Gastrocnemius medialis (tissue), 4 donors: Measurements from ENCODE around the gene HAT1. TPM values are rescaled to one million over a fixed set of nuclear protein-coding genes. Genes with fewer than 3 reads are reported as not detected.
"Not testable (repeated sequence)": the region's sequence is repeated elsewhere in the genome, so short reads cannot be mapped to it uniquely, and the experiment has no call there.

ENCODE experiments used
- ATAC-seq, 2 donors: fragments of 150-250 bp; one replicate each; pipeline ENCODE4 v1.9.1; 2016
- DNase-seq, 2 donors: peaks; one replicate each; pipeline ENCODE4 v3.0.0-alpha.2; 2019
- H3K27ac ChIP-seq, 4 donors: fragments of 200-600 bp; sonication (generic); 1 replicate in 1 of 4; 2 replicates in 3 of 4; pipeline ENCODE4 v1.5.1; 2016 to 2018; ENCODE audit warnings: mild to moderate bottlenecking in 2 of 4, moderate library complexity in 1 of 4
- H3K27me3 ChIP-seq, 3 donors: fragments of 200-600 bp; sonication (generic) in 2 of 3; 1 replicate in 1 of 3; 2 replicates in 2 of 3; pipeline versions ENCODE4 v1.5.1 to v1.6.0; 2016 to 2019; ENCODE audit warnings: mild to moderate bottlenecking in 1 of 3, moderate library complexity in 1 of 3
- H3K36me3 ChIP-seq, 2 donors: fragments of 200-600 bp; sonication (generic) in 1 of 2; one replicate each; pipeline ENCODE4 v1.5.1; 2017 to 2018
- H3K4me1 ChIP-seq, 2 donors: fragments of 200-600 bp; sonication (generic) in 1 of 2; one replicate each; pipeline ENCODE4 v1.5.1; 2016 to 2017; ENCODE audit warnings: mild to moderate bottlenecking in 2 of 2
- H3K4me3 ChIP-seq, 4 donors: fragments of 200-600 bp; sonication (generic) in 3 of 4; 1 replicate in 1 of 4; 2 replicates in 3 of 4; pipeline ENCODE4 v1.5.1; 2016 to 2019; ENCODE audit warnings: mild to moderate bottlenecking in 2 of 4
- H3K9me3 ChIP-seq, 3 donors: fragments of 200-600 bp; sonication (generic) in 2 of 3; 1 replicate in 1 of 3; 2 replicates in 2 of 3; pipeline ENCODE4 v1.5.1; 2016 to 2019
- POLR2A ChIP-seq, 2 donors: fragments of 450-650 bp; IDR thresholded peaks; one replicate each; pipeline ENCODE4 v1.6.1; 2017; ENCODE audit warnings: antibody characterized with exemption in 2 of 2, mild to moderate bottlenecking in 2 of 2, moderate library complexity in 2 of 2
- in situ Hi-C, 4 donors: fragments of 200-750 bp; cut with MboI; loops; one replicate each; pipeline versions ENCODE4 v1.15.0 to v1.8.0; 2017; ENCODE audit warnings: low sequenced_read_pairs in 4 of 4
- intact Hi-C: fragments of 100-400 bp; cut with DNase I; formaldehyde crosslinking; loops from one replicate; pipeline ENCODE4 v1.15.1; 2023; ENCODE audit warnings: low total_unique reads
- total RNA-seq, 4 donors: library from RNA; depleted of rRNA; stranded (reverse); fragments of >200 nt; gene quantifications; one replicate each; pipeline versions ENCODE4 v1.1.0 to v1.2.3, GENCODE V29; 2016
- TF ChIP-seq, protein P1 (sequence below), 5 experiments: fragments of 450-650 bp in 3 of 5; fragments of 200-600 bp in 2 of 5; sonication (generic) in 2 of 5; IDR thresholded peaks in 4 of 5; conservative IDR thresholded peaks in 1 of 5; 1 replicate in 4 of 5; 2 replicates in 1 of 5; pipeline ENCODE4 v1.5.1; 2016 to 2019; ENCODE audit warnings: antibody characterized with exemption in 5 of 5, mild to moderate bottlenecking in 3 of 5, moderate library complexity in 3 of 5

The HAT1 gene
- total RNA-seq, 4 donors from 2014 or later = 30.6 to 61.9 (median 50.0) TPM

DNA sequence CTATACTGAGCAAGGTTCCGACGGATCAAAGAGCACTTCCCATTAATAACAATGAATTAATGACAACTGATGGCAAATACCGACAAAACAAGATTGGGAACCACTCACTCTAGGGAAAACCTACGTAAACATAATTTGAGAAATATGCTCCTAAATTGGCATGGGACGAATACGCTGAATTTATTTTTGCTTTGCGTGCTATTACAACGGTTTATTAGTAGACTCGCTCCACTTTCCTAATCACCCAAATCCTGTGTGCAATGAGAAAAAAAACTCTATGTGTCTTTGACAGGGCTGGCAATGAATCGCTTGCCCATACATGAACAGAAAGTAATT lies 27.7 kb upstream of the HAT1 start:
- Histone ChIP-seq H3K27me3 (no peaks in the 10 kb centered on the region), H3K36me3 (no peaks in the 10 kb centered on the region), H3K4me3 (peak overlapping the region; percentile 84 to 97 (median 94)), H3K27ac (peak overlapping the region; percentile 91 to 96 (median 93)), H3K4me1 (peaks cover 26 to 33% of the 10 kb centered on the region in 2 donors), H3K9me3 (no peaks in the 10 kb centered on the region)
- ATAC-seq (no peak), DNase-seq (no peak)
- intact Hi-C loops = loop anchor here (1.0 to 5.0 kb wide), 2 partner anchors 28 to 43 kb away; partner anchors contain the start of gene HAT1
- TF ChIP-seq POLR2A (IDR thresholded peaks at IDR 0.05) = no peak
- TF ChIP-seq, protein P1, sequence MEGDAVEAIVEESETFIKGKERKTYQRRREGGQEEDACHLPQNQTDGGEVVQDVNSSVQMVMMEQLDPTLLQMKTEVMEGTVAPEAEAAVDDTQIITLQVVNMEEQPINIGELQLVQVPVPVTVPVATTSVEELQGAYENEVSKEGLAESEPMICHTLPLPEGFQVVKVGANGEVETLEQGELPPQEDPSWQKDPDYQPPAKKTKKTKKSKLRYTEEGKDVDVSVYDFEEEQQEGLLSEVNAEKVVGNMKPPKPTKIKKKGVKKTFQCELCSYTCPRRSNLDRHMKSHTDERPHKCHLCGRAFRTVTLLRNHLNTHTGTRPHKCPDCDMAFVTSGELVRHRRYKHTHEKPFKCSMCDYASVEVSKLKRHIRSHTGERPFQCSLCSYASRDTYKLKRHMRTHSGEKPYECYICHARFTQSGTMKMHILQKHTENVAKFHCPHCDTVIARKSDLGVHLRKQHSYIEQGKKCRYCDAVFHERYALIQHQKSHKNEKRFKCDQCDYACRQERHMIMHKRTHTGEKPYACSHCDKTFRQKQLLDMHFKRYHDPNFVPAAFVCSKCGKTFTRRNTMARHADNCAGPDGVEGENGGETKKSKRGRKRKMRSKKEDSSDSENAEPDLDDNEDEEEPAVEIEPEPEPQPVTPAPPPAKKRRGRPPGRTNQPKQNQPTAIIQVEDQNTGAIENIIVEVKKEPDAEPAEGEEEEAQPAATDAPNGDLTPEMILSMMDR (IDR thresholded peaks at IDR 0.05 in 4 of 5, conservative IDR thresholded peaks at IDR 0.05 in 1 of 5) = no peak
- in situ Hi-C loops = no loop called here

DNA sequence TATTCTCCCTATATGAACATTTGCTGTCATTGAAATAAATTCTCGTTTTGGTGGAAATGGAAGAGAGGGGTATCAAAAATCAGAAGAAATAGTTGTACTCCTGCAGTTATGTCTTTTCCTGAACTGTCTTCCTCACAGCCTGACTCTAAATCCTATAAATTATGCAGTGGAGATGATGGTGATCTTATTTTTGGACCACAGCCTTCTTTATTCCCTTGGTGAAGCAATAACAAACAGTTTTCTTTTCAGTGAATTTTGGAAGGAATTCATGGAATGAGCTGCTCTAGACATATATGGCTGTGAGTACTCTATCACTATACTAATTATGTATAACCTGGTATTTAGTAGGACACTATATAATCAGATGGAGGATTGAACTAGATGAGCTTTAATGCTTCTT lies 26.5 kb upstream of the HAT1 start:
- Histone ChIP-seq H3K27ac (peak overlapping the region; percentile 91 to 96 (median 93)), H3K4me3 (no peak overlapping the region), H3K36me3 (no peaks in the 10 kb centered on the region), H3K4me1 (peaks cover 17 to 28% of the 10 kb centered on the region in 2 donors), H3K27me3 (no peaks in the 10 kb centered on the region), H3K9me3 (no peaks in the 10 kb centered on the region)
- no peak for ATAC-seq
- no peak for TF ChIP-seq POLR2A (IDR thresholded peaks at IDR 0.05)
- TF ChIP-seq, protein P1 (IDR thresholded peaks at IDR 0.05 in 4 of 5, conservative IDR thresholded peaks at IDR 0.05 in 1 of 5) = no peak
- no peak for DNase-seq
- in situ Hi-C loops = no loop called here
- intact Hi-C loops = no loop called here

DNA sequence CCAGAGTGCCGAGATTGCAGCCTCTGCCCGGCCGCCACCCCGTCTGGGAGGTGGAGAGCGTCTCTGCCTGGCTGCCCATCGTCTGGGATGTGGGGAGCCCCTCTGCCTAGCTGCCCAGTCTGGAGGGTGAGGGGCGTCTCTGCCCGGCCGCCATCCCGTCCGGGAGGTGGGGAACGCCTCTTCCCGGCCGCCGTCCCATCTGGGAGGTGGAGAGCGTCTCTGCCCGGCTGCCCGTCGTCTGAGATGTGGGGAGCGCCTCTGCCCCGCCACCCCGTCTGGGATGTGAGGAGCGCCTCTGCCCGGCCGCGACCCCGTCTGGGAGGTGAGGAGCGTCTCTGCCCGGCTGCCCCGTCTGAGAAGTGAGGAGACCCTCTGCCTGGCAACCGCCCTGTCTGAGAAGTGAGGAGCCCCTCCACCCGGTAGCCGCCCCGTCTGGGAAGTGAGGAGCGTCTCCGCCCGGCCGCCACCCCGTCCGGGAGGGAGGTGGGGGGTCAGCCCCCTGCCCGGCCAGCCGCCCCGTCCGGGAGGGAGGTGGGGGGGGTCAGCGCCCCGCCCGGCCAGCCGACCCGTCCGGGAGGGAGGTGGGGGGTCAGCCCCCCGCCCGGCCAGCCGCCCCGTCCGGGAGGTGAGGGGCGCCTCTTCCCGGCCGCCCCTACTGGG lies 22.5 kb upstream of the HAT1 start:
- ATAC-seq, H3K4me3 ChIP-seq, intact Hi-C loops, H3K27ac ChIP-seq, H3K9me3 ChIP-seq, H3K27me3 ChIP-seq, DNase-seq, H3K36me3 ChIP-seq: not testable (repeated sequence)
- in situ Hi-C loops = loop anchor here in 1 of 4 donors (25.0 kb wide), 1 partner anchor 663 kb away; the partner anchor contains the start of gene PDK1
- peaks cover 13 to 18% of the 10 kb centered on the region in 2 donors for H3K4me1 ChIP-seq

GRCh38 chr2:171902840-171903420 lies 19.3 kb upstream of the HAT1 start:
- Histone ChIP-seq H3K4me1 (peaks cover 7 to 10% of the 10 kb centered on the region in 2 donors), H3K9me3 (no peaks in the 10 kb centered on the region), H3K27ac (peak overlapping the region; percentile 23 to 57 (median 32)), H3K36me3 (no peaks in the 10 kb centered on the region), H3K4me3 (no peak overlapping the region), H3K27me3 (no peaks in the 10 kb centered on the region)
- DNase-seq (no peak), ATAC-seq (peak; percentile 90 to 93)
- in situ Hi-C loops (loop anchor here in 1 of 4 donors (25.0 kb wide), 1 partner anchor 659 kb away; the partner anchor contains the start of gene PDK1), intact Hi-C loops (no loop called here)
- no peak for TF ChIP-seq POLR2A (IDR thresholded peaks at IDR 0.05)
- TF ChIP-seq, protein P1 (IDR thresholded peaks at IDR 0.05 in 4 of 5, conservative IDR thresholded peaks at IDR 0.05 in 1 of 5) = no peak

DNA sequence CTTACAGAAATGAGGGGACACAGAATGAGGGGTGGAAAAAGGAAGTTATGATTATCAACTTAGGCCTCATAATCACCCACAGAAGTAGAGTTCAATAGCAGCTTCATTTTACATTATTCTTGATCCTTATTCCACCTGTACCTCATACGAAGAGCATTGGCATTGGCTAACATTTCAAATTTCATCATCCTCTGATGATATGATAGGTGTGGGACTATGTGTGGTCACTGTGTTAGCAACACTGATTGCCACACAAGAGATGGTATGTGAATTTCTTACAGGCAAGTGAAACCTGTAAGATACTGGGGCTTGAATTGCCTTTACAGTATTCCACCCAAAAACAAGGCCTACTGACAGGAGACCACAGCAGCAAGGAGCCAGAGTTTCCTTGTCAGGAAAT lies 14.0 kb upstream of the HAT1 start:
- Histone ChIP-seq H3K9me3 (no peaks in the 10 kb centered on the region), H3K4me1 (peaks cover 3 to 7% of the 10 kb centered on the region in 2 donors), H3K36me3 (no peaks in the 10 kb centered on the region), H3K4me3 (no peak overlapping the region), H3K27me3 (no peaks in the 10 kb centered on the region), H3K27ac (no peak overlapping the region)
- intact Hi-C loops = no loop called here
- no peak for ATAC-seq
- no peak for DNase-seq
- in situ Hi-C loops = loop anchor here in 1 of 4 donors (25.0 kb wide), 1 partner anchor 654 kb away; the partner anchor contains the start of gene PDK1
- no peak for TF ChIP-seq POLR2A (IDR thresholded peaks at IDR 0.05)
- TF ChIP-seq, protein P1 (IDR thresholded peaks at IDR 0.05 in 4 of 5, conservative IDR thresholded peaks at IDR 0.05 in 1 of 5) = no peak
